ENCODE results near the gene GSK3A.
"Not testable (repeated sequence)": the region's sequence is repeated elsewhere in the genome, so short reads cannot be mapped to it uniquely, and the experiment has no call there.

GSK3A gene

GRCh38 chr19:42268704-42269477 is 26.5 kb upstream of the GSK3A start, which contains the start of gene CIC:
TSS of gene CIC (plus strand) at chr19:42269252. CDS start at chr19:42271784, 2,532 bp downstream.
- peak; percentile 96 for DNase-seq (ENCODE audit: low spot score)

GRCh38 chr19:42268142-42268703 is 25.8 kb upstream of the GSK3A start:
- peak; percentile 95 for DNase-seq (ENCODE audit: low spot score)

- DNase-seq (ENCODE audit: low spot score), result no peak
Observed at GRCh38 chr19:42267644-42268141, 25.3 kb upstream of the GSK3A start.

DNA sequence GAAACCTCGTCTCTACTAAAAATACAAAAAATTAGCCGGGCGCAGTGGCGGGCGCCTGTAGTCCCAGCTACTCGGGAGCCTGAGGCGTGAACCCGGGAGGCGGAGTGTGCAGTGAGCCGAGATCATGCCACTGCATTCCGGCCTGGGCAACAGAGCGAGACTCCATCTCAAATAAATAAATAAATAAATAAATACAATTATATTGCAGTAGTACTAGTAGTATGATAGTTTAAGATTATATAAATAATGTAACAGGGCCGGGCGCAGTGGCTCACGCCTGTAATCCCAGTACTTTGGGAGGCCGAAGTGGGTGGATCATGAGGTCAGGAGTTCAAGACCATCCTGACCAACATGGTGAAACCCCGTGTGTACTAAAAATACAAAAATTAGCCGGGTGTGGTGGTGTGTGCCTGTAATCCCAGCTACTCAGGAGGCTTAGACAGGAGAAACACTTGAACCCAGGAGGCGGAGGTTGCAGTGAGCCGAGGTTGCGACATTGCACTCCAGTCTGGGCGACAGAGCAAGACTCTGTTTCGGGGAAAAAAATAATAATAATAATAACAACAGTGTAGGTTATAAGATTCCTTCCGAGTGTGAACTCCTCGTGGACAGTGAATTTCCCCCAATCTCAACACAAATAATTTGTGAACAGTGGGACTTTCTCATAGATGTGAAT is 24.7 kb upstream of the GSK3A start:
- not testable (repeated sequence) for DNase-seq (ENCODE audit: low spot score)

- not testable (repeated sequence) for DNase-seq (ENCODE audit: low spot score)
Observed at GRCh38 chr19:42266105-42266504, 23.7 kb upstream of the GSK3A start.

DNA sequence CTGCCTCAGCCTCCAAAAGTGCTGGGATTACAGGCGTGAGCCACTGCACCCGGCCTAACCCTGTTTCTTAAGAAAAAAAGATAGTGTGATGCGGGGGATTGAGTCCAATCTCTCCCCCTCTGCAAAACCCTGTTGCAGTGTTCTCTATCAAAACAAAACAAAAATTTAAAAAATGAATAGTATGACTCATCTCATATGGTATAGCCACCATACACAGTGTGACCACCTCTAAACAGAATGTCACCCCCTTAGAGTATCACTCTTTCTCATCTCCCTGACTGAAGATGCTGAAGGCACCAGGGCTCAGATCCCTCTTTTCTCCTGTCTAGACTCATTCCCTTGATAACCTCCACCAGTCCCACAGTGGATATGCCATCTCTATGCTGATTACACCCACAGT is 19.4 kb upstream of the GSK3A start:
- DNase-seq (ENCODE audit: low spot score), result no peak

- DNase-seq (ENCODE audit: low spot score), result not testable (repeated sequence)
Observed at GRCh38 chr19:42257842-42258241, 15.4 kb upstream of the GSK3A start.

GRCh38 chr19:42255766-42256745 is 13.7 kb upstream of the GSK3A start:
- DNase-seq (ENCODE audit: low spot score), result peak; percentile 32

DNA sequence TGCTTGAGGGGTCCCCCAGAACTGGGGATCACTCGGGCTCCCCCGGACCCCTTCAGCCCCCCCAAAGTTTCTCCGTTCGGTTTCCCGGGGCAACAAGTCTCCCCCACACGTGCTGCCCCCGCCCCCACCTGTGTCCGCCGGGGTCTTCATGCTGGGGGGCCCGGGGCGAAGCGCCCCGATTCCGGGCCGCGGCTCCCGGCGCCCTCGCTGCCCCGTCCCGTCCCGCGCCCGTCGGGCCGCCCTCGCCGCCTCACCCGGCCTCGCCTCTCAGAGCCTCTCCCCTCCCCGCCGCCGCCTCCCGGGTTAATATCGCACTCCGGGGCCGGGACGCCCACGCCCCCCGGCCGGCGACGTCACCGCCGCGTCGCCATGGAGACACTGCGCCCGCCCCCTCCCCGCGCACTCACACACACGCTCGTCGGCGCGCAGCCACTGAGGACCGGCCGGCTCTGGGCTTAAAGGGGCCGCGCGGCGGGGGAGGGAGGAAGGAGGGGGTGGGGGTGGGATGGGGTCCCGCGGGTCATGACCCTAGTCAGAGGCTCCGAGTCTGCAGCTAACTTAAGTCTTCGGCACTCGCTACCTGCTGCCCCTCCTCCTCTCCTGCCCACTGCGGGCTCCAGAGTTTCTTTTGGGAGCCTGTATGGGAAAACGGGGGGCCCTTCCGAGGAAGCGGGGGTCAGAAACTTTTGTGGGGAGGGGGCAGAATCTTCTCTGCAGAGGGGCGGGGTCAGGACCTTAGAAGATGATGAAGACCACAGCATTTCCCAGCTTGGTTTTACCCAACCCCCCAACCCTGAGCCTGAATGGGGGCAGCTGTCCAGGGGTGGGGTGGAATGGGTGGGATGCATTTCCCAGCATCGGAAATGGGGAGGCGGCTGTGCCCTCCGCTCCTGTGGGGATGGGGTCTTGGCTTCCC is 12.7 kb upstream of the GSK3A start, which contains the start of gene ERF:
ERF (minus strand) TSS at position 279 of the 916 bp plus-strand sequence; CDS start at position 150, 129 bp downstream.
- peak; percentile 95 for DNase-seq (ENCODE audit: low spot score)

- peak; percentile 63 for DNase-seq (ENCODE audit: low spot score)
Observed at GRCh38 chr19:42254089-42254849, 11.9 kb upstream of the GSK3A start.

DNA sequence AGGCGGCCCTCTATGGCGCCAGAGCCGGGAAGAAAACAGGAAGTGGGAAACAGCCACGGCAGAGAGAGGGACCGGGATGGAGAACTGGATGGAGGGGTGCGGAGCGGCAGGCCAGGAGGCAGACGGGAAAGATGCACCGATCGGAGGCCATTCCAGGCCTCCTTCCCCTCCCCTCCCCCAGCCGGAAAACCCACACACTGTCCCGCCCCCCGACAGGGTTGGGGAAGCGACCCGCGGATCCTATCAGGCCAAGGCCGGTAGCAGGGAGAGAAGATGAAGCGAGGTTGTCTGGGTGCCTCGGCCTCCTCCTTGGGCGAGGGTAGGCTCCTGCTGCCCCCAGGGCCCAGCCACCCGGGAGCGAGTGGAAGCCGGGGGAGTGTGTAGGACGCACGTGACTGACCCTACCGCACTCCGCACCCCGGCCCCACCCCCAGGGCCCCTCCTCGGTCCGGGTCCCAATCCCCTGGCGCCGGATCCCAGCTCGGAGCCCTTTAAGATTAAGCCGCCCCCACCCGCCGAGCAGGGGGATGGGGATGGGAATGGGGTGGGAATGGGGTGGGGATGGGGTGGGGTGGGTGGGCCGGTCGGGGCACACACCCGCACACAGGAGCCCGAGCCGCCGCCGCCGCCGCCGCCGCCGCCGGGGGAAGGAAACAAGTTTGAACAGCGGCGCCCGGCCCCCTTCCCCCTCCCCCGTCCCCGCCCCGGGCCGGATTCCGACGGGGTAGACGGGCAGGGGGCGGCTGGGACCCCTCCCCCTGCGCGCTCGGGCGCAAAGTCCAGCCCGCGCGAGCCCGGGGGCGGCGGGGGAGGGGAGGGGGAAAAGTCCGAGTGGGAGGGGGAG is 11.1 kb upstream of the GSK3A start:
- DNase-seq (ENCODE audit: low spot score), result peak; percentile 66

- peak; percentile 48 for DNase-seq (ENCODE audit: low spot score)
Observed at GRCh38 chr19:42252365-42253244, 10.2 kb upstream of the GSK3A start.

- no peak for DNase-seq (ENCODE audit: low spot score)
Observed at GRCh38 chr19:42251572-42252358, 9.4 kb upstream of the GSK3A start.

- DNase-seq (ENCODE audit: low spot score), result peak; percentile 63
Observed at GRCh38 chr19:42250666-42251531, 8.5 kb upstream of the GSK3A start.

- no peak for DNase-seq (ENCODE audit: low spot score)
Observed at GRCh38 chr19:42250183-42250665, 7.8 kb upstream of the GSK3A start.

GRCh38 chr19:42249769-42250168 is 7.4 kb upstream of the GSK3A start:
- no peak for DNase-seq (ENCODE audit: low spot score)

Measured in GM03348 (cell line).